GM19023 (cell line): ENCODE results near the gene SCGB2A2.

Experiments
- ATAC-seq: cut with Tn5 transposase; IDR thresholded peaks from one replicate; pipeline ENCODE4 v1.9.1; 2021; ENCODE audit warnings: mild to moderate bottlenecking, moderate library complexity; ENCODE audit not compliant: unreplicated experiment

Gene SCGB2A2

GRCh38 chr11:62298975-62299374 lies 29.0 kb downstream of the SCGB2A2 start, which contains the start of gene SCGB1D4:
Gene SCGB1D4 (minus strand): TSS chr11:62299075. CDS start chr11:62299010, 65 bp downstream.
- no peak for ATAC-seq

GRCh38 chr11:62306227-62306626 lies 36.3 kb downstream of the SCGB2A2 start:
- no peak for ATAC-seq

- ATAC-seq = no peak
Measured at GRCh38 chr11:62307950-62308349, 38.0 kb downstream of the SCGB2A2 start.

- ATAC-seq = no peak
Measured at GRCh38 chr11:62309991-62310390, 40.0 kb downstream of the SCGB2A2 start.

GRCh38 chr11:62315431-62315830 lies 45.5 kb downstream of the SCGB2A2 start:
- ATAC-seq = no peak

GRCh38 chr11:62322524-62322923 lies 52.6 kb downstream of the SCGB2A2 start:
- no peak for ATAC-seq
